ENCODE results near the gene RAPSN. TPM values are rescaled to one million over a fixed set of nuclear protein-coding genes. Genes with fewer than 3 reads are reported as not detected.

Gene RAPSN
- total RNA-seq, 1 donor from 2014 or later, result 0.35 TPM

GRCh38 chr11:47466201-47466600, 17.3 kb upstream of the RAPSN start:
- no peak for DNase-seq (ENCODE audit: low spot score)

GRCh38 chr11:47464483-47464882, 15.5 kb upstream of the RAPSN start:
- DNase-seq (ENCODE audit: low spot score), result no peak

GRCh38 chr11:47461876-47462275, 12.9 kb upstream of the RAPSN start:
- no peak for DNase-seq (ENCODE audit: low spot score)

GRCh38 chr11:47460571-47461235, 11.8 kb upstream of the RAPSN start:
- DNase-seq (ENCODE audit: low spot score), result no peak

- peak; percentile 83 for DNase-seq (ENCODE audit: low spot score)
Observed at GRCh38 chr11:47454258-47454671, 5.3 kb upstream of the RAPSN start.

- DNase-seq (ENCODE audit: low spot score), result no peak
Observed at GRCh38 chr11:47453365-47453764, 4.4 kb upstream of the RAPSN start.

- no peak for DNase-seq (ENCODE audit: low spot score)
Observed at GRCh38 chr11:47451990-47452389, 3.1 kb upstream of the RAPSN start.

- no peak for DNase-seq (ENCODE audit: low spot score)
Observed at GRCh38 chr11:47451436-47451835, 2.5 kb upstream of the RAPSN start.

GRCh38 chr11:47449541-47449940, 605 bp upstream of the RAPSN start:
- no peak for DNase-seq (ENCODE audit: low spot score)

- DNase-seq (ENCODE audit: low spot score), result no peak
Observed at GRCh38 chr11:47447906-47448305, 1.0 kb downstream of the RAPSN start.

GRCh38 chr11:47446833-47447232, 2.1 kb downstream of the RAPSN start:
- no peak for DNase-seq (ENCODE audit: low spot score)

GRCh38 chr11:47445840-47446239, 3.1 kb downstream of the RAPSN start:
- DNase-seq (ENCODE audit: low spot score), result no peak

- DNase-seq (ENCODE audit: low spot score), result no peak
Observed at GRCh38 chr11:47443817-47444216, 5.1 kb downstream of the RAPSN start.

GRCh38 chr11:47443028-47443700, 5.8 kb downstream of the RAPSN start:
- no peak for DNase-seq (ENCODE audit: low spot score)

- DNase-seq (ENCODE audit: low spot score), result no peak
Observed at GRCh38 chr11:47442514-47442913, 6.4 kb downstream of the RAPSN start.

GRCh38 chr11:47441421-47441820, 7.5 kb downstream of the RAPSN start:
- no peak for DNase-seq (ENCODE audit: low spot score)

- no peak for DNase-seq (ENCODE audit: low spot score)
Observed at GRCh38 chr11:47440054-47440476, 8.9 kb downstream of the RAPSN start.

- DNase-seq (ENCODE audit: low spot score), result no peak
Observed at GRCh38 chr11:47438721-47439120, 10.2 kb downstream of the RAPSN start.

- peak; percentile 59 for DNase-seq (ENCODE audit: low spot score)
Observed at GRCh38 chr11:47437746-47438418, 11.1 kb downstream of the RAPSN start.

GRCh38 chr11:47437218-47437745, 11.7 kb downstream of the RAPSN start:
- no peak for DNase-seq (ENCODE audit: low spot score)

GRCh38 chr11:47436726-47437125, 12.2 kb downstream of the RAPSN start:
- no peak for DNase-seq (ENCODE audit: low spot score)

GRCh38 chr11:47435687-47436086, 13.2 kb downstream of the RAPSN start:
- no peak for DNase-seq (ENCODE audit: low spot score)
